IMR-90 (cell line): ENCODE measurements around the gene CATSPERZ.

ENCODE experiments used
- BHLHE40 ChIP-seq: fragments of 150-350 bp; IDR thresholded peaks from 2 replicates; pipeline ENCODE4 v1.6.1; 2016; ENCODE audit warnings: mild to moderate bottlenecking, low read depth, low read length
- CEBPB ChIP-seq: IDR thresholded peaks from 2 replicates; pipeline ENCODE4 v1.6.1; 2012; ENCODE audit warnings: low read depth, low read length, improper control_type of control experiment
- CHD1 ChIP-seq: IDR thresholded peaks from 2 replicates; pipeline ENCODE4 v1.6.1; 2012; ENCODE audit warnings: low read depth, low read length, improper control_type of control experiment
- CTCF ChIP-seq: conservative IDR thresholded peaks from 2 replicates; pipeline ENCODE4 v1.5.1; 2012; ENCODE audit warnings: mild to moderate bottlenecking, low read depth, low read length, improper control_type of control experiment
- MAFK ChIP-seq: IDR thresholded peaks from 2 replicates; pipeline ENCODE4 v1.6.1; 2012; ENCODE audit warnings: low read depth, low read length, improper control_type of control experiment
- MAZ ChIP-seq: IDR thresholded peaks from 2 replicates; pipeline ENCODE4 v1.6.1; 2012; ENCODE audit warnings: low read depth, mild to moderate bottlenecking, low read length, improper control_type of control experiment, moderate library complexity, borderline replicate concordance
- MXI1 ChIP-seq: IDR thresholded peaks from 2 replicates; pipeline ENCODE4 v1.6.1; 2012; ENCODE audit warnings: low read depth, mild to moderate bottlenecking, low read length, moderate library complexity, borderline replicate concordance
- NFE2L2 ChIP-seq: fragments of 150-350 bp; IDR thresholded peaks from 2 replicates; pipeline ENCODE4 v1.6.1; 2016; ENCODE audit warnings: low read depth, mild to moderate bottlenecking, low read length
- POLR2A ChIP-seq: IDR thresholded peaks from 2 replicates; pipeline ENCODE4 v1.6.1; 2012; ENCODE audit warnings: mild to moderate bottlenecking, low read depth, low read length
- RAD21 ChIP-seq: IDR thresholded peaks from 2 replicates; pipeline ENCODE4 v1.6.1; 2012; ENCODE audit warnings: low read length, improper control_type of control experiment
- RFX5 ChIP-seq: IDR thresholded peaks from 2 replicates; pipeline ENCODE4 v1.8.0; 2012; ENCODE audit warnings: low read depth, mild to moderate bottlenecking, low read length, moderate library complexity
- SMC3 ChIP-seq: fragments of 150-350 bp; IDR thresholded peaks from 2 replicates; pipeline ENCODE4 v1.6.1; 2016; ENCODE audit warnings: low read depth, mild to moderate bottlenecking, antibody characterized with exemption, low read length, moderate library complexity
- USF2 ChIP-seq: fragments of 150-350 bp; IDR thresholded peaks from 2 replicates; pipeline ENCODE4 v1.6.1; 2017; ENCODE audit warnings: mild to moderate bottlenecking, antibody characterized with exemption, low read length, low read depth

GRCh38 chr11:64316672-64317324, 16.6 kb downstream of the CATSPERZ start:
- TF ChIP-seq CTCF = 0 out of 2 replicates have a peak, but pooled peaks have one; percentile 15
- TF ChIP-seq POLR2A = no peak
- TF ChIP-seq MAZ = no peak
- no peak for TF ChIP-seq CEBPB
- no peak for TF ChIP-seq BHLHE40
- no peak for TF ChIP-seq NFE2L2
- TF ChIP-seq RAD21 = 0 out of 2 replicates have a peak, but pooled peaks have one; percentile 9
- TF ChIP-seq MXI1 = no peak
- TF ChIP-seq RFX5 = no peak
- TF ChIP-seq USF2 = no peak
- TF ChIP-seq MAFK = no peak
- TF ChIP-seq CHD1 = no peak
- no peak for TF ChIP-seq SMC3
